GM21825 (cell line): ENCODE data around the gene ATRNL1.
"Not testable (repeated sequence)": the region's sequence is repeated elsewhere in the genome, so short reads cannot be mapped to it uniquely, and the experiment has no call there.

Experiments
- ATAC-seq: cut with Tn5 transposase; IDR thresholded peaks from one replicate; pipeline ENCODE4 v1.9.1; 2021; ENCODE audit warnings: mild to moderate bottlenecking, moderate library complexity; ENCODE audit not compliant: unreplicated experiment

The ATRNL1 gene

GRCh38 chr10:115727129-115727528, 634.0 kb downstream of the ATRNL1 start:
- no peak for ATAC-seq

- ATAC-seq, result no peak
These were observed 650.9 kb downstream of the ATRNL1 start for GRCh38 chr10:115744089-115744488.

GRCh38 chr10:115745943-115746342, 652.8 kb downstream of the ATRNL1 start:
- no peak for ATAC-seq

GRCh38 chr10:115747811-115748210, 654.6 kb downstream of the ATRNL1 start:
- ATAC-seq, result no peak

GRCh38 chr10:115758488-115758887, 665.3 kb downstream of the ATRNL1 start:
- ATAC-seq, result not testable (repeated sequence)

GRCh38 chr10:115760131-115760530, 667.0 kb downstream of the ATRNL1 start:
- ATAC-seq, result no peak

- no peak for ATAC-seq
These were observed 668.0 kb downstream of the ATRNL1 start for GRCh38 chr10:115761166-115761565.

- ATAC-seq, result no peak
These were observed 668.9 kb downstream of the ATRNL1 start for GRCh38 chr10:115762029-115762428.

- no peak for ATAC-seq
These were observed 678.6 kb downstream of the ATRNL1 start for GRCh38 chr10:115771755-115772154.

GRCh38 chr10:115772606-115773005, 679.4 kb downstream of the ATRNL1 start:
- ATAC-seq, result no peak

- no peak for ATAC-seq
These were observed 680.7 kb downstream of the ATRNL1 start for GRCh38 chr10:115773832-115774231.

GRCh38 chr10:115774721-115775120, 681.6 kb downstream of the ATRNL1 start:
- no peak for ATAC-seq

GRCh38 chr10:115777646-115778045, 684.5 kb downstream of the ATRNL1 start:
- no peak for ATAC-seq

GRCh38 chr10:115790220-115790619, 697.1 kb downstream of the ATRNL1 start:
- no peak for ATAC-seq

- no peak for ATAC-seq
These were observed 702.8 kb downstream of the ATRNL1 start for GRCh38 chr10:115795964-115796363.

- ATAC-seq, result no peak
These were observed 708.3 kb downstream of the ATRNL1 start for GRCh38 chr10:115801457-115801856.

- ATAC-seq, result no peak
These were observed 708.8 kb downstream of the ATRNL1 start for GRCh38 chr10:115801992-115802391.

GRCh38 chr10:115802911-115803310, 709.7 kb downstream of the ATRNL1 start:
- no peak for ATAC-seq

GRCh38 chr10:115814542-115814941, 721.4 kb downstream of the ATRNL1 start:
- ATAC-seq, result no peak

GRCh38 chr10:115818012-115818411, 724.8 kb downstream of the ATRNL1 start:
- ATAC-seq, result no peak

- ATAC-seq, result no peak
These were observed 733.2 kb downstream of the ATRNL1 start for GRCh38 chr10:115826396-115826795.

- ATAC-seq, result no peak
These were observed 734.3 kb downstream of the ATRNL1 start for GRCh38 chr10:115827231-115828009.

GRCh38 chr10:115828182-115828581, 735.0 kb downstream of the ATRNL1 start:
- ATAC-seq, result not testable (repeated sequence)
